Measurements from ENCODE around the gene GALNT10. TPM values are rescaled to one million over a fixed set of nuclear protein-coding genes. Genes with fewer than 3 reads are reported as not detected.

Gene GALNT10
- total and polyA plus RNA-seq, 2 of the 8 experiments (the other 6 are each of a cell fraction or from before 2014, with no cell fraction given), result 4.6 to 15.5 TPM

DNA sequence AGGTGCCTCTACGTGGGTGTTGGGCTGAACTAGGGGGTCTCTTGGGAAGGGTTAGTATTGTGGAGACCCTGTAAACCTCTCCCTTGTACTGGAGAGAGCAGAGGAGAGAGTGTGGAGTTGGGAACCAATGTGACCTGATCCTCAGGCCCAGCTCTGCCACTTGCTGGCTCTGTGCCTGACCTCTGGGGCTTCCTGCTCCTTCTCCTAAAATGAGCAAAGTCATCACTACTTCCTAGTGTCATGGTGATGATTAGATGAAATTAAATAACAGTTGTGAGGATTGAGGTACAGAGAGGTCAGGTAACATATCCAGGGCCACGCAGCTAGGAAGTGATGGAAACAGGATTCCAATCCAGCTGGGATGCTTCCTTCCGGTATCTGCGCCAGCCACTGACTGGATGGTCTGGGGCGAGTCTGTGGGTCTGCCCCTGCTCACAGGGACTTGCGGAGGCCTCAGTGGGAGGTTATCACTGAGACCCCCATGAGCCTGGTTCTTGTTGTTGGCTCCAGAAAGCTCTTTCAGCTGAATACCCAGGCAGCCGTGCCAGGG, 9.2 kb downstream of the GALNT10 start:
- H2BK15ac ChIP-seq (ENCODE audit: low read length), result no peak overlapping the region
- DNase-seq (ENCODE audit: low read depth in 1 of 2, low spot score in 2 of 2) (no peak), FAIRE-seq (no peak)
- no peak overlapping the region for H3K56ac ChIP-seq (replicated peaks; ENCODE audit: insufficient read length, low read depth, low read length)
- no peaks in the 10 kb centered on the region for H3K23me2 ChIP-seq (ENCODE audit: low read depth, low read length)
- no peak overlapping the region for H2AK5ac ChIP-seq (ENCODE audit: low read depth, low read length)
- ChIA-PET POLR2A (ENCODE audit: partially characterized antibody) (interaction anchor here (1.1 to 1.5 kb wide), 2 partner anchors 10 to 11 kb away, joined by 3 read pairs; no protein-coding TSS in a partner anchor), CTCF (ENCODE audit: partially characterized antibody) (interaction anchor here (0.9 to 8.3 kb wide), 7 partner anchors 8 to 206 kb away, joined by 3 to 57 read pairs (median 4); no protein-coding TSS in a partner anchor)
- no peak overlapping the region for H3K14ac ChIP-seq (ENCODE audit: insufficient read length)
- no peaks in the 10 kb centered on the region for H3K36me3 ChIP-seq (ENCODE audit: control insufficient read depth in 2 of 4, insufficient read depth in 4 of 4, low read length in 3 of 4)
- H2BK120ac ChIP-seq (replicated peaks; ENCODE audit: low read depth, low read length), result no peak overlapping the region
- peaks cover 0 to 18% (median 9%) of the 10 kb centered on the region in 4 experiments; a peak in 5 of 7 replicates for H3K4me1 ChIP-seq (replicated peaks in 1 of 4; ENCODE audit: control insufficient read depth in 3 of 4, insufficient read depth in 4 of 4, low read length in 3 of 4)
- no peaks in the 10 kb centered on the region for H3K9me3 ChIP-seq (ENCODE audit: insufficient read depth in 2 of 2, low read depth in 1 of 2, low read length in 1 of 2)
- H3K4me2 ChIP-seq (ENCODE audit: insufficient read depth in 1 of 2, low read depth in 2 of 2, low read length in 2 of 2), result no peak overlapping the region
- no peak overlapping the region for H3K18ac ChIP-seq (ENCODE audit: extremely low read depth, low read length)
- no peak overlapping the region for H3K4ac ChIP-seq (replicated peaks; ENCODE audit: insufficient read length, low read depth, low read length)
- WGBS, 2 experiments (ENCODE audit: extremely low coverage in 1 of 2, insufficient coverage in 1 of 2, insufficient read length in 1 of 2, insufficient replicate concordance in 2 of 2, low coverage in 1 of 2, low lambda C conversion rate in 2 of 2, missing lambda C conversion rate in 1 of 2), result 87% methylated on average over 7 of the region's 7 CpGs; no CpG with 5 or more reads in 1 of the 2 experiments
- H3K23ac ChIP-seq (ENCODE audit: insufficient read length), result no peak overlapping the region
- no peak overlapping the region for H3K27ac ChIP-seq (ENCODE audit: low read depth, low read length)
- no peak overlapping the region for H4K91ac ChIP-seq (replicated peaks; ENCODE audit: insufficient read length, low read length)
- H2BK5ac ChIP-seq (ENCODE audit: low read depth, low read length), result no peak overlapping the region
- H4K20me1 ChIP-seq (replicated peaks in 1 of 2; ENCODE audit: control insufficient read depth in 1 of 2, insufficient read depth in 2 of 2, low read length in 2 of 2), result no peaks in the 10 kb centered on the region
- H2AFZ ChIP-seq (ENCODE audit: low read length), result no peak overlapping the region
- no peak overlapping the region for H4K8ac ChIP-seq (ENCODE audit: extremely low read depth, insufficient read depth, low read length)
- H3K4me3 ChIP-seq (ENCODE audit: extremely low read depth in 1 of 4, insufficient read depth in 2 of 4, low read depth in 3 of 4, low read length in 4 of 4), result no peak overlapping the region
- no peaks in the 10 kb centered on the region for H3K79me1 ChIP-seq (ENCODE audit: low read depth, low read length)
- no peak overlapping the region for H2BK20ac ChIP-seq (ENCODE audit: low read length)
- TF ChIP-seq RBBP5 (IDR thresholded peaks at IDR 0.05; ENCODE audit: borderline replicate concordance, low read depth, low read length), result no peak
- no peak for TF ChIP-seq EP300 (IDR thresholded peaks at IDR 0.05; ENCODE audit: borderline replicate concordance in 1 of 2, low read depth in 2 of 2, low read length in 2 of 2)
- TF ChIP-seq RNF2 (IDR thresholded peaks at IDR 0.05; ENCODE audit: borderline replicate concordance, low read depth, low read length, missing control alignments, poor library complexity, severe bottlenecking), result no peak
- TF ChIP-seq CHD2 (IDR thresholded peaks at IDR 0.05; ENCODE audit: low read length), result no peak
- no peak overlapping the region for H4K5ac ChIP-seq (ENCODE audit: insufficient read length, low read depth, low read length)
- H3K79me2 ChIP-seq (ENCODE audit: control insufficient read depth in 1 of 2, insufficient read depth in 2 of 2, low read length in 2 of 2), result no peaks in the 10 kb centered on the region
- H2BK12ac ChIP-seq (ENCODE audit: low read depth, low read length), result no peak overlapping the region
- H3K27me3 ChIP-seq (replicated peaks in 1 of 4; ENCODE audit: control insufficient read depth in 3 of 4, extremely low read depth in 1 of 4, insufficient read depth in 3 of 4, low read length in 3 of 4), result no peaks in the 10 kb centered on the region
- H3K9ac ChIP-seq (replicated peaks in 1 of 4; ENCODE audit: extremely low read depth in 1 of 4, low read depth in 3 of 4, low read length in 3 of 4), result no peak overlapping the region
